ENCODE data around the gene NEUROD2.

Gene NEUROD2

DNA sequence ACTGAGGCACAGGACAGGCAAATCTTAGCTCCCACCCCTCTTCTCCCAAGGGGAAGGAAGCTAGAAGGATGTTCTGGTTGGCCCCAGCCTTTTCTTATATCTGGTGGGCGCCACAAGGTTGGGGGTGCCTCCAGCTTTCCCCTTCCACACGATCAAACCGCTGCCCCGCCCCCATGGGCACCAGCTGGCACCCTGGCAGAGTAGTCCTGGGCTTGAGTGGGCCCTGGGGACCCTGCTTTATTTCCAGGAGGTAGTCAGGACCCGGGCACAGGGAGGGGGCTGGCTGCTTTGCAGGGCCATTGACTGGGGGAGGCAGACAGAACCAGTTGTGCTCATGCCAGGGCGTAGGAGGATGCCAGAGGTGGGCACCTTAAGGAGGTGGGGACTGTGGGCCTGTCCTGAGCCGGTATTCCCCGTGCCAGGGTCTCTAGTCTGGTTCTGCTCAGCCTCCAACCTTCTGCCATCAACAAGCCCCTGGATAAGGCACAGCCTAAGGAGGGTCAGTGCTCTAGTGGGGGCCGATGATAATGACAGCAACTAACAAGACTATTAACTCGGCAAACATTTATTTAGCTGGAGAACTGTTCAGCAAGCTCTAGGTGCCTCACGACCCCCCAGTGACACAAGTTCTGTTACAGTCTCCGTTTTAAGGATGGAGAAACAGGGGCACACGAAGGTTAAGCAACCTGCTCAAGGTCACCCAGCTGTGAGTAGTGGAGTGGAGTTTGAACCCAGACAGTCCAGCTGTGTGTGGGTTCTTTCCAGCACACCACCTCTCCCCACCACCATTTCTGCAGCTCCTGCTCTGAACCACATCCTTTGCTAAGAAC is 11.5 kb upstream of the NEUROD2 start:
- Histone ChIP-seq H3K4me1 (ENCODE audit: control insufficient read depth, low read length) (peaks cover 40% of the 10 kb centered on the region), H4K20me1 (ENCODE audit: control insufficient read depth, insufficient read depth, low read depth, low read length) (no peaks in the 10 kb centered on the region), H3K4me2 (ENCODE audit: low read length) (peak overlapping the region; percentile 69), H3K9me2 (replicated peaks; ENCODE audit: control insufficient read depth, low read length) (no peaks in the 10 kb centered on the region), H3F3A (ENCODE audit: control insufficient read depth, insufficient read depth) (peaks cover 15% of the 10 kb centered on the region), H3K27ac (ENCODE audit: low read depth, low read length) (no peak overlapping the region), H3K27me3 (ENCODE audit: control insufficient read depth, low read length) (0 out of 2 replicates have a peak, but pooled peaks cover 3% of the 10 kb centered on the region), H3K79me2 (ENCODE audit: control insufficient read depth, low read length) (no peaks in the 10 kb centered on the region), H3K36me3 (ENCODE audit: control insufficient read depth, low read length) (no peaks in the 10 kb centered on the region), H3K4me3 (ENCODE audit: low read length) (peak overlapping the region; percentile 68), H3K9me3 (ENCODE audit: control insufficient read depth, insufficient read depth, low read length) (no peaks in the 10 kb centered on the region)
- TF ChIP-seq EZH2phosphoT487 (IDR thresholded peaks at IDR 0.05; ENCODE audit: borderline replicate concordance, low read length), result no peak
- TF ChIP-seq, protein P1, sequence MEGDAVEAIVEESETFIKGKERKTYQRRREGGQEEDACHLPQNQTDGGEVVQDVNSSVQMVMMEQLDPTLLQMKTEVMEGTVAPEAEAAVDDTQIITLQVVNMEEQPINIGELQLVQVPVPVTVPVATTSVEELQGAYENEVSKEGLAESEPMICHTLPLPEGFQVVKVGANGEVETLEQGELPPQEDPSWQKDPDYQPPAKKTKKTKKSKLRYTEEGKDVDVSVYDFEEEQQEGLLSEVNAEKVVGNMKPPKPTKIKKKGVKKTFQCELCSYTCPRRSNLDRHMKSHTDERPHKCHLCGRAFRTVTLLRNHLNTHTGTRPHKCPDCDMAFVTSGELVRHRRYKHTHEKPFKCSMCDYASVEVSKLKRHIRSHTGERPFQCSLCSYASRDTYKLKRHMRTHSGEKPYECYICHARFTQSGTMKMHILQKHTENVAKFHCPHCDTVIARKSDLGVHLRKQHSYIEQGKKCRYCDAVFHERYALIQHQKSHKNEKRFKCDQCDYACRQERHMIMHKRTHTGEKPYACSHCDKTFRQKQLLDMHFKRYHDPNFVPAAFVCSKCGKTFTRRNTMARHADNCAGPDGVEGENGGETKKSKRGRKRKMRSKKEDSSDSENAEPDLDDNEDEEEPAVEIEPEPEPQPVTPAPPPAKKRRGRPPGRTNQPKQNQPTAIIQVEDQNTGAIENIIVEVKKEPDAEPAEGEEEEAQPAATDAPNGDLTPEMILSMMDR (IDR thresholded peaks at IDR 0.05; ENCODE audit: low read depth, low read length, poor library complexity, severe bottlenecking), result no peak

DNA sequence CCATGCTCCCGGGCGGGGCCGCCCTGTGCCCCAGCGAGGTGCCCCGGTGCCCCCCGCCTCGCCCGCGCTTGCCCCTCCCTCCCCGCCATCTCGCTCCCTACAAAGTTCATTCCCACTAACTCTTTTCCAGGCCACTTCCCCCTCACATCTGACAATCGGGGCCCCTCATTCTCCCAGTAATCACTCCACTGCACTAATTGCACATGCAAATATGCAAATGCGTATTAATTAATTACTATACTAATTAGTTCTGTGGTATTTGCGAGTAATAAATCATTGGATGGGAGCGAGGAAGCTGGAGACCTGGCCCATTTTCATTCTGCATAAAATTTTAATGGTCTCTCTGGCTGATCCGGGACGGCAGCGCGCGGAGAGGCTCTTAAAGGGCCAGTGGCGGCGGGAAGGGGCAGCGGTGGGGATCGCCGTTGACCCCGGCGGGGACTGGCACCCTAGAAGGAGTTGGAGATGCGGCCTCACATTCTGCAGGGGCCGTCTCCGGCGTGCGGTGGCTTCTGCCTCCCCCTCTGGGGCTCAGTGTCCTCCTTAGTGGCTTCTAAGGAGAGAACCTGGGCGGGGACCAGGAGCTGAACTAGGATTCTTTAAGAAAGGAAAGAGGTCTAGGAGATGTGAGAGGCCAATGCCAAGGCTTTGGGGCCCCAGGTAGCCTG is 10.7 kb upstream of the NEUROD2 start:
- Histone ChIP-seq H3K27ac (ENCODE audit: low read depth, low read length) (no peak overlapping the region), H3F3A (ENCODE audit: control insufficient read depth, insufficient read depth) (peaks cover 15% of the 10 kb centered on the region), H3K36me3 (ENCODE audit: control insufficient read depth, low read length) (no peaks in the 10 kb centered on the region), H3K9me3 (ENCODE audit: control insufficient read depth, insufficient read depth, low read length) (no peaks in the 10 kb centered on the region), H4K20me1 (ENCODE audit: control insufficient read depth, insufficient read depth, low read depth, low read length) (no peaks in the 10 kb centered on the region), H3K9me2 (replicated peaks; ENCODE audit: control insufficient read depth, low read length) (no peaks in the 10 kb centered on the region), H3K79me2 (ENCODE audit: control insufficient read depth, low read length) (no peaks in the 10 kb centered on the region), H3K4me2 (ENCODE audit: low read length) (peak overlapping the region; percentile 69), H3K4me3 (ENCODE audit: low read length) (peak overlapping the region; percentile 68), H3K4me1 (ENCODE audit: control insufficient read depth, low read length) (peaks cover 33% of the 10 kb centered on the region), H3K27me3 (ENCODE audit: control insufficient read depth, low read length) (0 out of 2 replicates have a peak, but pooled peaks cover 3% of the 10 kb centered on the region)
- TF ChIP-seq, protein P1 (IDR thresholded peaks at IDR 0.05; ENCODE audit: low read depth, low read length, poor library complexity, severe bottlenecking), result no peak
- no peak for TF ChIP-seq EZH2phosphoT487 (IDR thresholded peaks at IDR 0.05; ENCODE audit: borderline replicate concordance, low read length)

DNA sequence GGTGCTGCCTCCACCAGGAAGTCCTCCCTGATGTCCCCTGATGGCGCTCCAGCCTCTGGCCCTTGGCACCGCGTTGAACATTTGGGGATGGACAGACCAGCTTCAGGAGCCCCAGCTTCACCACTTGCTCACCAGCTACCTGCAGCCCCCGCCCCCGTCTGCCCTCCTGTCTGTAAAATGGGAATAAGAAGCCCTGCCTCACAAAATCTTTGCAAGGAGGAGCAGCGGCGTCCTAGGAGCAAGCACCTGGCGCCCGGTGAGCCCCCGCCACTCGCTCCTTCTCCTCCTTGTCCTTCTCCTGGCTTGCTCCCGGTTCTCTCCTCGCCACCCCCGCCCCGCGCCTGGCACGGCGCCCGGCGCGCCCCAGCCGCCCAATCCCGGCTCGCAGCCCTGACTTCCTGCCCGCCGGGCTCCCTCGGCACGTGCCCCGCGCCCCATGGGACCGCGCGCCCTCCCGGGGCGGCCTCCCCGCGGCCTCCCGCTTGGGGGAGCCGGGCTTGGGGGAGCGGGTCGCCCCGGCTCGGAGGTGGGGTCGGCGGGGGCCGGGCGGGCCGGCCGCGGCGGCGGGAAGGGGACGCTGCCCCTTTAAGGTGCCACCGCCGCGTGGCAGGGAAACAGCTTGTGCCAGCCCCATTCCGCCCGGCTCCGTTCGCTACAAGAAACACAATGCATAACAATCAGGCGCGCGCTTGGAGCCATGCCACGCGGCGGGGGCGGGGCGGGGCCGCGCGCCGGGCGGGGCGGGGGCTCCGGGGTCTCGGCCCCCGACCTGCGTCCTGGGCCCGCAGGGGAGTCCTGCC is 9.9 kb upstream of the NEUROD2 start:
- Histone ChIP-seq H3K9me3 (ENCODE audit: control insufficient read depth, insufficient read depth, low read length) (no peaks in the 10 kb centered on the region), H3K27ac (ENCODE audit: low read depth, low read length) (no peak overlapping the region), H3K36me3 (ENCODE audit: control insufficient read depth, low read length) (no peaks in the 10 kb centered on the region), H3K4me2 (ENCODE audit: low read length) (peak overlapping the region; percentile 69), H3K27me3 (ENCODE audit: control insufficient read depth, low read length) (0 out of 2 replicates have a peak, but pooled peaks cover 3% of the 10 kb centered on the region), H3F3A (ENCODE audit: control insufficient read depth, insufficient read depth) (peaks cover 15% of the 10 kb centered on the region), H3K79me2 (ENCODE audit: control insufficient read depth, low read length) (no peaks in the 10 kb centered on the region), H3K4me1 (ENCODE audit: control insufficient read depth, low read length) (peaks cover 26% of the 10 kb centered on the region), H3K4me3 (ENCODE audit: low read length) (peak overlapping the region; percentile 68), H3K9me2 (replicated peaks; ENCODE audit: control insufficient read depth, low read length) (no peaks in the 10 kb centered on the region), H4K20me1 (ENCODE audit: control insufficient read depth, insufficient read depth, low read depth, low read length) (no peaks in the 10 kb centered on the region)
- TF ChIP-seq, protein P1 (IDR thresholded peaks at IDR 0.05; ENCODE audit: low read depth, low read length, poor library complexity, severe bottlenecking), result no peak
- TF ChIP-seq EZH2phosphoT487 (IDR thresholded peaks at IDR 0.05; ENCODE audit: borderline replicate concordance, low read length), result no peak

Data from DOHH2 (cell line).